GM12878 (cell line): ENCODE data around the gene MYT1. TPM values are rescaled to one million over a fixed set of nuclear protein-coding genes. Genes with fewer than 3 reads are reported as not detected.

ENCODE experiments used
- ATAC-seq: fragments of 200-7000 bp; cut with Tn5 transposase; 3 replicates; pipeline ENCODE4 v1.9.1; 2020; ENCODE audit warnings: mild to moderate bottlenecking, moderate library complexity
- BruUV-seq: library from RNA; stranded (reverse); fragments of 400-500 nt; replicated peaks from 2 replicates; lab custom pipeline; 2021; lab: Mats Ljungman, UMichigan
- CTCF ChIA-PET: fragments of 300-600 bp; sonication (Branson Sonifier 250); formaldehyde crosslinking; extraction: SDS; loops from one replicate; lab custom pipeline; 2021; ENCODE audit warnings: inconsistent platforms; lab: Yijun Ruan, JAX
- POLR2A ChIA-PET: fragments of 350-600 bp; formaldehyde crosslinking; extraction: SDS; loops from one replicate; lab custom pipeline; 2021; ENCODE audit warnings: inconsistent platforms; lab: Charles Lee
- RAD21 ChIA-PET: fragments of 300-600 bp; sonication (Branson Sonifier 250); formaldehyde crosslinking; loops from one replicate; lab custom pipeline; 2023; ENCODE audit warnings: antibody characterized with exemption; ENCODE audit not compliant: unreplicated experiment; lab: Charles Lee
- SMC1A ChIA-PET: fragments of 300-600 bp; sonication (Branson Sonifier 250); formaldehyde crosslinking; loops from one replicate; lab custom pipeline; 2023; ENCODE audit not compliant: unreplicated experiment, uncharacterized antibody; lab: Charles Lee
- DNase-seq: peaks from one replicate; pipeline ENCODE4 v3.0.0-alpha.2; 2011; ENCODE audit warnings: low read depth, low spot score
- FAIRE-seq: peaks from 3 replicates; lab custom pipeline; 2011; peaks lifted over from hg19 to GRCh38; lab: Jason Lieb, UNC
- H2AFZ ChIP-seq: 2 replicates; pipeline ENCODE4 v1.6.0; 2011; ENCODE audit warnings: low read depth, low read length, control low read depth; ENCODE audit not compliant: control insufficient read depth
- H3K27ac ChIP-seq: 2 replicates; pipeline ENCODE4 v1.5.1; 2011; ENCODE audit warnings: control low read depth; ENCODE audit not compliant: control insufficient read depth, insufficient read depth
- H3K27me3 ChIP-seq, 2 experiments: replicated peaks in 1 of 2; 2 replicates each; pipeline versions ENCODE4 v1.6.0 to v1.6.1; 2011; ENCODE audit warnings: low read length in 1 of 2; ENCODE audit not compliant: control insufficient read depth in 2 of 2, insufficient read depth in 2 of 2
- H3K36me3 ChIP-seq, 2 experiments: 2 replicates each; pipeline ENCODE4 v1.5.1; 2011; ENCODE audit warnings: low read length in 1 of 2; ENCODE audit not compliant: control insufficient read depth in 2 of 2, insufficient read depth in 2 of 2
- H3K4me1 ChIP-seq: 2 replicates; pipeline ENCODE4 v1.6.1; 2011; ENCODE audit warnings: mild to moderate bottlenecking, low read length, moderate library complexity, mixed read lengths; ENCODE audit not compliant: control insufficient read depth, insufficient read depth
- H3K4me2 ChIP-seq: 2 replicates; pipeline ENCODE4 v1.6.0; 2011; ENCODE audit warnings: control low read depth; ENCODE audit not compliant: control insufficient read depth, insufficient read depth
- H3K4me3 ChIP-seq: fragments of 200-600 bp; sonication (generic); 2 replicates; pipeline ENCODE4 v1.5.1; 2016
- H3K79me2 ChIP-seq: 2 replicates; pipeline ENCODE4 v1.6.0; 2011; ENCODE audit warnings: low read length; ENCODE audit not compliant: control insufficient read depth, insufficient read depth
- H3K9ac ChIP-seq: 2 replicates; pipeline ENCODE4 v1.8.0; 2011; ENCODE audit warnings: low read length, control low read depth, mixed read lengths; ENCODE audit not compliant: control insufficient read depth, insufficient read depth
- H3K9me3 ChIP-seq: replicated peaks from 3 replicates; pipeline ENCODE4 v1.5.1; 2011; ENCODE audit warnings: mild to moderate bottlenecking, low read length; ENCODE audit not compliant: control insufficient read depth, insufficient read depth
- H4K20me1 ChIP-seq: 2 replicates; pipeline ENCODE4 v1.6.0; 2011; ENCODE audit not compliant: control insufficient read depth, insufficient read depth
- NBN ChIP-seq: fragments of 450-650 bp; IDR thresholded peaks from 2 replicates; pipeline ENCODE4 v1.6.1; 2016
- TBL1XR1 ChIP-seq: IDR thresholded peaks from 2 replicates; pipeline ENCODE4 v1.6.1; 2012; ENCODE audit warnings: low read depth, low read length, improper control_type of control experiment
- USF1 ChIP-seq: IDR thresholded peaks from 2 replicates; pipeline ENCODE4 v1.6.1; 2011; ENCODE audit warnings: borderline replicate concordance, low read depth, mild to moderate bottlenecking, moderate library complexity, mixed read lengths, low read length; ENCODE audit not compliant: insufficient read depth; ENCODE audit errors: extremely low read length
- ZBTB4 ChIP-seq: fragments of 450-650 bp; formaldehyde crosslinking; IDR thresholded peaks from 2 replicates; pipeline ENCODE4 v1.4.0; 2022; ENCODE audit warnings: mild to moderate bottlenecking, moderate library complexity
- ZNF687 ChIP-seq: fragments of 450-650 bp; IDR thresholded peaks from 2 replicates; pipeline ENCODE4 v1.6.1; 2017; ENCODE audit warnings: mild to moderate bottlenecking, moderate library complexity
- WGBS: methylation state at CpG from one replicate; pipeline ENCODE4 v1.1.6; 2016; ENCODE audit warnings: low lambda C conversion rate; ENCODE audit not compliant: insufficient replicate concordance, insufficient coverage; ENCODE audit errors: missing lambda C conversion rate; 5-methylcytosine and 5-hydroxymethylcytosine counted together
- in situ Hi-C: fragments of 300-500 bp; cut with MboI; formaldehyde crosslinking; loops from 9 replicates; pipeline ENCODE4 v1.14.3; 2018; ENCODE audit warnings: mixed read lengths
- intact Hi-C: fragments of 100-400 bp; cut with micrococcal nuclease; formaldehyde crosslinking; loops from one replicate; pipeline ENCODE4 v1.14.2; 2022; ENCODE audit not compliant: unreplicated experiment
- polyA plus RNA-seq, 11 experiments: library from polyadenylated mRNA; depleted of rRNA in 4 of 11; unstranded in 6 of 11; stranded (reverse) in 5 of 11; fragments of >200 nt; fragmentation: Nextera tagmentation in 4 of 11; fragmentation: Illumina TruSeq in 1 of 11; extraction: Ambion mirVana in 4 of 11; extraction: Trizol in 1 of 11; gene quantifications; 1 replicate in 1 of 11; 2 replicates in 10 of 11; pipeline versions ENCODE4 v1.2.1 to v1.2.3, GENCODE V29; 2011 to 2016; ENCODE audit warnings: inconsistent platforms in 2 of 11, missing spikeins in 2 of 11, low read depth in 1 of 11
- total RNA-seq, 4 experiments: library from RNA; depleted of rRNA in 3 of 4; stranded (reverse); fragments of >200 nt in 3 of 4; fragmentation: Illumina TruSeq in 1 of 4; extraction: Trizol in 1 of 4; gene quantifications; 2 replicates each; pipeline versions ENCODE4 v1.2.1 to v1.2.3, GENCODE V29; 2013 to 2021

MYT1 gene
- total and polyA plus RNA-seq, 10 of the 15 experiments (the other 5 are each of a cell fraction or from before 2014, with no cell fraction given) = 0.01 to 0.10 TPM; not detected in 8

GRCh38 chr20:64241061-64241460 lies 76.8 kb downstream of the MYT1 start (continued):
- TF ChIP-seq ZBTB4 (CRISPR knock-in tag) = no peak

GRCh38 chr20:64242003-64242796 lies 77.9 kb downstream of the MYT1 start:
- ChIA-PET SMC1A (no interaction called here), CTCF (interaction anchor here (1.8 kb wide), 1 partner anchor 18 kb away, joined by 9 read pairs; no protein-coding TSS in a partner anchor), RAD21 (interaction anchor here (0.9 kb wide), 1 partner anchor 19 kb away, joined by 3 read pairs; no protein-coding TSS in a partner anchor), POLR2A (interaction anchor here (2.7 kb wide), 1 partner anchor 12 kb away, joined by 11 read pairs; no protein-coding TSS in a partner anchor)
- intact Hi-C loops (no loop called here), in situ Hi-C loops (no loop called here)
- Histone ChIP-seq H3K79me2 (no peaks in the 10 kb centered on the region), H3K9me3 (no peaks in the 10 kb centered on the region), H3K4me3 (no peak overlapping the region), H3K9ac (no peak overlapping the region), H3K4me2 (no peak overlapping the region), H4K20me1 (no peaks in the 10 kb centered on the region), H3K27me3 (peaks cover 0 to 5% of the 10 kb centered on the region in 2 experiments; a peak in 1 of 4 replicates), H3K27ac (no peak overlapping the region), H3K36me3 (no peaks in the 10 kb centered on the region), H3K4me1 (peaks cover 12% of the 10 kb centered on the region), H2AFZ (no peak overlapping the region)
- DNase-seq (no peak), ATAC-seq (no peak), FAIRE-seq (no peak)
- TF ChIP-seq TBL1XR1 = no peak
- no peak for TF ChIP-seq NBN
- TF ChIP-seq USF1 = no peak
- TF ChIP-seq ZNF687 = 0 out of 2 replicates have a peak, but pooled peaks have one; percentile 24
- BruUV-seq = no TSS peak
- 66% methylated on average over 19 of the region's 19 CpGs for WGBS
